Measurements from ENCODE around the gene PRR19.

PRR19 gene

DNA sequence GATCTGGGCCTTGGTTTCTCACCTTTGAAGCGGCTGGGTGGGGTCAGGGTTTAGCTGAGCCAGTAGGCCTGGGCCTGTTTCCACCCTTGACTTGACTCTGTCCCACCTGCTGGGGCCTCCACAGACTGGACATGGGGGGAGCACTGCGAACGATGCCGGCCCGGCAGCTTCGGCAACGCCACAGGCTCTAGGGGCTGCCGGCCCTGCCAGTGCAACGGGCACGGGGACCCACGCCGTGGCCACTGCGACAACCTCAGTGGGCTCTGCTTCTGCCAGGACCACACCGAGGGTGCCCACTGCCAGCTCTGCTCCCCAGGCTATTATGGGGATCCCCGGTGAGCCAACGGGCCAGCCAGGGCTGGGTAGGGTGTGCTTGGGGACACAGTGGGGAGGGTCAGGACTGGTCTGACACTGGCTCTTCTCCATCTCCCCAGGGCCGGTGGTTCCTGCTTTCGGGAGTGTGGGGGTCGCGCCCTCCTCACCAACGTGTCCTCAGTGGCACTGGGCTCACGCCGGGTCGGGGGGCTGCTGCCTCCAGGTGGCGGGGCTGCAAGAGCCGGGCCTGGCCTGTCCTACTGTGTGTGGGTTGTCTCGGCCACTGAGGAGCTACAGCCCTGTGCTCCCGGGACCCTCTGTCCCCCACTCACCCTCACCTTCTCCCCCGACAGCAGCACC, 51.5 kb downstream of the PRR19 start:
- no peak for ATAC-seq

DNA sequence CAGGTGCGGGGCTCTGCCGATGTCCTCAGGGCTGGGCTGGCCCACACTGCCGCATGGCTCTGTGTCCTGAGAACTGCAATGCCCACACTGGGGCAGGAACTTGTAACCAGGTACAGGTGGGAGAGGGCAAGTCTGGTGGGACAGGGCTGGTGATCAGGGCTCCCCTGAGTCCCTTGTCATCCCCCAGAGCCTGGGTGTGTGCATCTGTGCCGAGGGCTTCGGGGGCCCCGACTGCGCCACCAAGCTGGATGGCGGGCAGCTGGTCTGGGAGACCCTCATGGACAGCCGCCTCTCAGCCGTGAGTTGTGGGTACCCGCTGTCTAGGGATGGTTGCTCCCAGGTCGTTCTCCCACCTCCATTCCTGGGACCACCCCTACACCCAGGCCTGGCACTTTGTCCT, 54.0 kb downstream of the PRR19 start:
- no peak for ATAC-seq

DNA sequence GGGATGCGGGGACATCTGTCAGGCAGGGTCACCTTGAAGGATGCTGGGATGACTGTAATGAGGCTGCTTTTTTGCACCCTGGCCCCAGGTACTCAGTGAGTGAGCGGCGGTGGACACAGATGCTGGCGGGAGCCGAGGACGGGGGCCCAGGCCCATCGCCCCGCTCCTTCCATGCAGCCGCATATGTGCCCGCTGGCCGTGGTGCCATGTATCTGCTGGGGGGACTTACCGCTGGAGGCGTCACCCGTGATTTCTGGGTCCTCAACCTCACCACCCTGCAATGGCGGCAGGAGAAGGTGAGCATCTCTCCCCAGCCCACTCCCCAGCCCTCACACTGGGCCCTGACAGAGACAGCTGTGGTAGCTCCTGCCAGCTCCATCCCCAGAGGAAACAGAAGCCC, 54.8 kb downstream of the PRR19 start:
- no peak for ATAC-seq

DNA sequence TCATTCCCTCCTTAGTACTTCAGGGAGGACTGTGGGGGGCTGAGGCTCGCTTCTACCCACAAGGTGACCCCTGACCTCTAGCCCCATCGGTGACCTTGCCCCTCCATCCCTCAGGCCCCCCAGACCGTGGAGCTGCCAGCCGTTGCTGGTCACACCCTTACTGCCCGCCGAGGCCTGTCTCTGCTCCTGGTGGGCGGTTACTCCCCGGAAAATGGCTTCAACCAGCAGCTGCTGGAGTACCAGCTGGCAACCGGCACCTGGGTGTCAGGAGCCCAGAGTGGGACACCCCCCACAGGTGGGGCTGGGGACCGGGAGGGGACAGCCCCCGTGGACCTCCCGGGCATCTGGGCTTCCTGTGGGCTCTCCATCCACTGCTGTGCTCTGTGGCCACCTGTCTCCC, 55.4 kb downstream of the PRR19 start:
- ATAC-seq, result no peak
